ENCODE measurements around the gene JAKMIP2.

The JAKMIP2 gene

GRCh38 chr5:147643142-147643541 is 139.4 kb downstream of the JAKMIP2 start:
- Histone ChIP-seq H3K4me3 (replicated peaks; ENCODE audit: insufficient read depth, low read length) (no peak overlapping the region), H3K27ac (replicated peaks) (no peak overlapping the region), H3K27me3 (ENCODE audit: insufficient read depth, poor library complexity, severe bottlenecking) (peaks cover 10% of the 10 kb centered on the region)
- TF ChIP-seq SPI1 (IDR thresholded peaks at IDR 0.05; ENCODE audit: borderline replicate concordance, low read depth), result no peak
- no peak for TF ChIP-seq CTCF (IDR thresholded peaks at IDR 0.05; ENCODE audit: insufficient read depth, low read length)
- TF ChIP-seq GABPA (IDR thresholded peaks at IDR 0.05; ENCODE audit: low read depth), result no peak
- TF ChIP-seq POLR2AphosphoS5 (IDR thresholded peaks at IDR 0.05; ENCODE audit: low read depth), result no peak
- TF ChIP-seq REST (IDR thresholded peaks at IDR 0.05; ENCODE audit: insufficient replicate concordance, low read depth), result no peak
- DNase-seq (ENCODE audit: low read depth in 1 of 2, low spot score in 1 of 2), result no peak

- peaks cover 10% of the 10 kb centered on the region for H3K27me3 ChIP-seq (ENCODE audit: insufficient read depth, poor library complexity, severe bottlenecking)
- DNase-seq (ENCODE audit: low read depth in 1 of 2, low spot score in 1 of 2), result no peak
- H3K4me3 ChIP-seq (replicated peaks; ENCODE audit: insufficient read depth, low read length), result no peak overlapping the region
- TF ChIP-seq REST (IDR thresholded peaks at IDR 0.05; ENCODE audit: insufficient replicate concordance, low read depth) (no peak), GABPA (IDR thresholded peaks at IDR 0.05; ENCODE audit: low read depth) (no peak), CTCF (IDR thresholded peaks at IDR 0.05; ENCODE audit: insufficient read depth, low read length) (no peak), POLR2AphosphoS5 (IDR thresholded peaks at IDR 0.05; ENCODE audit: low read depth) (no peak), SPI1 (IDR thresholded peaks at IDR 0.05; ENCODE audit: borderline replicate concordance, low read depth) (no peak)
- no peak overlapping the region for H3K27ac ChIP-seq (replicated peaks)
These were observed 139.9 kb downstream of the JAKMIP2 start for GRCh38 chr5:147642666-147643065.

GRCh38 chr5:147639321-147639720 is 143.2 kb downstream of the JAKMIP2 start:
- H3K4me3 ChIP-seq (replicated peaks; ENCODE audit: insufficient read depth, low read length), result no peak overlapping the region
- no peak overlapping the region for H3K27ac ChIP-seq (replicated peaks)
- H3K27me3 ChIP-seq (ENCODE audit: insufficient read depth, poor library complexity, severe bottlenecking), result peaks cover 6% of the 10 kb centered on the region
- no peak for DNase-seq (ENCODE audit: low read depth in 1 of 2, low spot score in 1 of 2)
- no peak for TF ChIP-seq REST (IDR thresholded peaks at IDR 0.05; ENCODE audit: insufficient replicate concordance, low read depth)
- no peak for TF ChIP-seq GABPA (IDR thresholded peaks at IDR 0.05; ENCODE audit: low read depth)
- no peak for TF ChIP-seq SPI1 (IDR thresholded peaks at IDR 0.05; ENCODE audit: borderline replicate concordance, low read depth)
- no peak for TF ChIP-seq CTCF (IDR thresholded peaks at IDR 0.05; ENCODE audit: insufficient read depth, low read length)
- TF ChIP-seq POLR2AphosphoS5 (IDR thresholded peaks at IDR 0.05; ENCODE audit: low read depth), result no peak

All from HL-60 (cell line).